GM12878 (cell line): Measurements from ENCODE around the gene HMGXB4. TPM values are rescaled to one million over a fixed set of nuclear protein-coding genes. Genes with fewer than 3 reads are reported as not detected.

Source experiments
- ATAC-seq: fragments of 200-7000 bp; cut with Tn5 transposase; 3 replicates; pipeline ENCODE4 v1.9.1; 2020; ENCODE audit warnings: mild to moderate bottlenecking, moderate library complexity
- BruUV-seq: library from RNA; stranded (reverse); fragments of 400-500 nt; replicated peaks from 2 replicates; lab custom pipeline; 2021; lab: Mats Ljungman, UMichigan
- CTCF ChIA-PET: fragments of 300-600 bp; sonication (Branson Sonifier 250); formaldehyde crosslinking; extraction: SDS; loops from one replicate; lab custom pipeline; 2021; ENCODE audit warnings: inconsistent platforms; lab: Yijun Ruan, JAX
- POLR2A ChIA-PET: fragments of 350-600 bp; formaldehyde crosslinking; extraction: SDS; loops from one replicate; lab custom pipeline; 2021; ENCODE audit warnings: inconsistent platforms; lab: Charles Lee
- RAD21 ChIA-PET: fragments of 300-600 bp; sonication (Branson Sonifier 250); formaldehyde crosslinking; loops from one replicate; lab custom pipeline; 2023; ENCODE audit warnings: antibody characterized with exemption; ENCODE audit not compliant: unreplicated experiment; lab: Charles Lee
- SMC1A ChIA-PET: fragments of 300-600 bp; sonication (Branson Sonifier 250); formaldehyde crosslinking; loops from one replicate; lab custom pipeline; 2023; ENCODE audit not compliant: unreplicated experiment, uncharacterized antibody; lab: Charles Lee
- DNase-seq: peaks from one replicate; pipeline ENCODE4 v3.0.0-alpha.2; 2011; ENCODE audit warnings: low read depth, low spot score
- FAIRE-seq: peaks from 3 replicates; lab custom pipeline; 2011; peaks lifted over from hg19 to GRCh38; lab: Jason Lieb, UNC
- H2AFZ ChIP-seq: 2 replicates; pipeline ENCODE4 v1.6.0; 2011; ENCODE audit warnings: low read depth, low read length, control low read depth; ENCODE audit not compliant: control insufficient read depth
- H3K27ac ChIP-seq: 2 replicates; pipeline ENCODE4 v1.5.1; 2011; ENCODE audit warnings: control low read depth; ENCODE audit not compliant: control insufficient read depth, insufficient read depth
- H3K27me3 ChIP-seq, 2 experiments: replicated peaks in 1 of 2; 2 replicates each; pipeline versions ENCODE4 v1.6.0 to v1.6.1; 2011; ENCODE audit warnings: low read length in 1 of 2; ENCODE audit not compliant: control insufficient read depth in 2 of 2, insufficient read depth in 2 of 2
- H3K36me3 ChIP-seq, 2 experiments: 2 replicates each; pipeline ENCODE4 v1.5.1; 2011; ENCODE audit warnings: low read length in 1 of 2; ENCODE audit not compliant: control insufficient read depth in 2 of 2, insufficient read depth in 2 of 2
- H3K4me1 ChIP-seq: 2 replicates; pipeline ENCODE4 v1.6.1; 2011; ENCODE audit warnings: mild to moderate bottlenecking, low read length, moderate library complexity, mixed read lengths; ENCODE audit not compliant: control insufficient read depth, insufficient read depth
- H3K4me2 ChIP-seq: 2 replicates; pipeline ENCODE4 v1.6.0; 2011; ENCODE audit warnings: control low read depth; ENCODE audit not compliant: control insufficient read depth, insufficient read depth
- H3K4me3 ChIP-seq: fragments of 200-600 bp; sonication (generic); 2 replicates; pipeline ENCODE4 v1.5.1; 2016
- H3K79me2 ChIP-seq: 2 replicates; pipeline ENCODE4 v1.6.0; 2011; ENCODE audit warnings: low read length; ENCODE audit not compliant: control insufficient read depth, insufficient read depth
- H3K9ac ChIP-seq: 2 replicates; pipeline ENCODE4 v1.8.0; 2011; ENCODE audit warnings: low read length, control low read depth, mixed read lengths; ENCODE audit not compliant: control insufficient read depth, insufficient read depth
- H3K9me3 ChIP-seq: replicated peaks from 3 replicates; pipeline ENCODE4 v1.5.1; 2011; ENCODE audit warnings: mild to moderate bottlenecking, low read length; ENCODE audit not compliant: control insufficient read depth, insufficient read depth
- H4K20me1 ChIP-seq: 2 replicates; pipeline ENCODE4 v1.6.0; 2011; ENCODE audit not compliant: control insufficient read depth, insufficient read depth
- JUND ChIP-seq: IDR thresholded peaks from 2 replicates; pipeline ENCODE4 v1.6.1; 2012; ENCODE audit warnings: low read depth, mild to moderate bottlenecking, low read length, improper control_type of control experiment, moderate library complexity
- NFXL1 ChIP-seq: fragments of 450-650 bp; IDR thresholded peaks from 2 replicates; pipeline ENCODE4 v1.6.1; 2017; ENCODE audit warnings: antibody characterized with exemption, mild to moderate bottlenecking, borderline replicate concordance
- PRDM15 ChIP-seq: fragments of 450-650 bp; formaldehyde crosslinking; IDR thresholded peaks from 2 replicates; pipeline ENCODE4 v1.4.0; 2020; ENCODE audit warnings: mild to moderate bottlenecking, moderate library complexity
- RB1 ChIP-seq: fragments of 450-650 bp; formaldehyde crosslinking; IDR thresholded peaks from 2 replicates; pipeline ENCODE4 v1.6.1; 2017; ENCODE audit warnings: mild to moderate bottlenecking, borderline replicate concordance
- RUNX3 ChIP-seq: IDR thresholded peaks from 2 replicates; pipeline ENCODE4 v1.6.1; 2012; ENCODE audit warnings: low read length, inconsistent platforms
- SUPT20H ChIP-seq: IDR thresholded peaks from 2 replicates; pipeline ENCODE4 v1.6.1; 2011; ENCODE audit warnings: low read depth, mild to moderate bottlenecking, low read length, moderate library complexity, borderline replicate concordance; ENCODE audit not compliant: control insufficient read depth
- WRNIP1 ChIP-seq: IDR thresholded peaks from 2 replicates; pipeline ENCODE4 v1.6.1; 2011; ENCODE audit warnings: low read depth, low read length, improper control_type of control experiment, borderline replicate concordance
- ZZZ3 ChIP-seq: IDR thresholded peaks from 2 replicates; pipeline ENCODE4 v1.6.1; 2011; ENCODE audit warnings: low read depth; ENCODE audit not compliant: control insufficient read depth, insufficient read length
- WGBS: methylation state at CpG from one replicate; pipeline ENCODE4 v1.1.6; 2016; ENCODE audit warnings: low lambda C conversion rate; ENCODE audit not compliant: insufficient replicate concordance, insufficient coverage; ENCODE audit errors: missing lambda C conversion rate; 5-methylcytosine and 5-hydroxymethylcytosine counted together
- in situ Hi-C: fragments of 300-500 bp; cut with MboI; formaldehyde crosslinking; loops from 9 replicates; pipeline ENCODE4 v1.14.3; 2018; ENCODE audit warnings: mixed read lengths
- intact Hi-C: fragments of 100-400 bp; cut with micrococcal nuclease; formaldehyde crosslinking; loops from one replicate; pipeline ENCODE4 v1.14.2; 2022; ENCODE audit not compliant: unreplicated experiment
- polyA plus RNA-seq, 11 experiments: library from polyadenylated mRNA; depleted of rRNA in 4 of 11; unstranded in 6 of 11; stranded (reverse) in 5 of 11; fragments of >200 nt; fragmentation: Nextera tagmentation in 4 of 11; fragmentation: Illumina TruSeq in 1 of 11; extraction: Ambion mirVana in 4 of 11; extraction: Trizol in 1 of 11; gene quantifications; 1 replicate in 1 of 11; 2 replicates in 10 of 11; pipeline versions ENCODE4 v1.2.1 to v1.2.3, GENCODE V29; 2011 to 2016; ENCODE audit warnings: inconsistent platforms in 2 of 11, missing spikeins in 2 of 11, low read depth in 1 of 11
- total RNA-seq, 4 experiments: library from RNA; depleted of rRNA in 3 of 4; stranded (reverse); fragments of >200 nt in 3 of 4; fragmentation: Illumina TruSeq in 1 of 4; extraction: Trizol in 1 of 4; gene quantifications; 2 replicates each; pipeline versions ENCODE4 v1.2.1 to v1.2.3, GENCODE V29; 2013 to 2021

Gene HMGXB4
- total and polyA plus RNA-seq, 10 of the 15 experiments (the other 5 are each of a cell fraction or from before 2014, with no cell fraction given): 15.5 to 44.5 (median 24.9) TPM

- peaks cover 5 to 17% of the 10 kb centered on the region in 2 experiments; a peak in 2 of 4 replicates for H3K36me3 ChIP-seq
- DNase-seq (no peak), ATAC-seq (no peak)
- no peak for TF ChIP-seq RUNX3
- TF ChIP-seq ZZZ3: no peak
- no peak for TF ChIP-seq NFXL1
- no peak for TF ChIP-seq SUPT20H
- TF ChIP-seq WRNIP1: no peak
- no peak for TF ChIP-seq RB1
- no peak for TF ChIP-seq JUND
- no peak for TF ChIP-seq PRDM15 (CRISPR knock-in tag)
- TF ChIP-seq, all 136 proteins: peak for 0
- Histone ChIP-seq H4K20me1 (no peaks in the 10 kb centered on the region), H3K4me1 (peaks cover 7% of the 10 kb centered on the region), H3K4me3 (no peak overlapping the region), H3K79me2 (no peaks in the 10 kb centered on the region), H2AFZ (no peak overlapping the region), H3K27ac (no peak overlapping the region), H3K9ac (no peak overlapping the region), H3K4me2 (no peak overlapping the region), H3K27me3 (no peaks in the 10 kb centered on the region), H3K9me3 (peaks cover 2% of the 10 kb centered on the region; the same call in 1 of the 3 replicates)
- CTCF ChIA-PET: no interaction called here
- BruUV-seq: no TSS peak
- SMC1A ChIA-PET: no interaction called here
- POLR2A ChIA-PET: no interaction called here
- 100% methylated on average over 4 of the region's 4 CpGs for WGBS
- intact Hi-C loops (no loop called here), in situ Hi-C loops (no loop called here)
- FAIRE-seq: no peak
- RAD21 ChIA-PET: no interaction called here
Measured at GRCh38 chr22:35342390-35342789, 85.1 kb downstream of the HMGXB4 start.
